Neural progenitor cell (in vitro differentiated cells): Measurements from ENCODE around the gene FAM78B.

Experiments used
- CTCF ChIP-seq: fragments of 200-600 bp; sonication (generic); IDR thresholded peaks from 2 replicates; pipeline ENCODE4 v1.5.1; 2017; ENCODE audit warnings: antibody characterized with exemption, mild to moderate bottlenecking
- EZH2 ChIP-seq: fragments of 200-600 bp; sonication (generic); IDR thresholded peaks from 2 replicates; pipeline ENCODE4 v1.6.1; 2017; ENCODE audit warnings: antibody characterized with exemption, mild to moderate bottlenecking, moderate library complexity

GRCh38 chr1:166170726-166171125 lies 3.9 kb upstream of the FAM78B start:
- TF ChIP-seq CTCF (no peak), EZH2 (no peak)
